ENCODE measurements around the gene MRPL10.

DNA sequence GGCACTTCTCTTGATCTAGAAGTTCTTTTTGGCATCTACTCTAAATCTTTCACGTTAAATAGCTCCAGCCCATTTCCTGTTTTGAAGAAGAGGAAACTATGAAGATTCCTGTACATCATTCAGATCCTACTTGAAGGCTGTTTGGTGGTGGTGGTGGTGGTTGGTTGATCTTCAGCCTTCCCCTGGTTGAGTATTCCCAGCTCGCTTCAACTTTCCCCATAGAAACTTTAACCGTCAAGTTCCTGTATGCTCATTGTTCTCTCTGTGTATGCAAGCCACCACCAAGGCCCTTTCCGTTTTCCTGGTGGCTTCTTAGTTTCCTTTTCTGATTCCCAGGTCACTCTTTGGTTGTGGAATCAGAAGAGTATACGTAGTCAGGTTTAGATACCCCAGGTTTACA is 3.4 kb upstream of the MRPL10 start:
- TF ChIP-seq, protein P1, sequence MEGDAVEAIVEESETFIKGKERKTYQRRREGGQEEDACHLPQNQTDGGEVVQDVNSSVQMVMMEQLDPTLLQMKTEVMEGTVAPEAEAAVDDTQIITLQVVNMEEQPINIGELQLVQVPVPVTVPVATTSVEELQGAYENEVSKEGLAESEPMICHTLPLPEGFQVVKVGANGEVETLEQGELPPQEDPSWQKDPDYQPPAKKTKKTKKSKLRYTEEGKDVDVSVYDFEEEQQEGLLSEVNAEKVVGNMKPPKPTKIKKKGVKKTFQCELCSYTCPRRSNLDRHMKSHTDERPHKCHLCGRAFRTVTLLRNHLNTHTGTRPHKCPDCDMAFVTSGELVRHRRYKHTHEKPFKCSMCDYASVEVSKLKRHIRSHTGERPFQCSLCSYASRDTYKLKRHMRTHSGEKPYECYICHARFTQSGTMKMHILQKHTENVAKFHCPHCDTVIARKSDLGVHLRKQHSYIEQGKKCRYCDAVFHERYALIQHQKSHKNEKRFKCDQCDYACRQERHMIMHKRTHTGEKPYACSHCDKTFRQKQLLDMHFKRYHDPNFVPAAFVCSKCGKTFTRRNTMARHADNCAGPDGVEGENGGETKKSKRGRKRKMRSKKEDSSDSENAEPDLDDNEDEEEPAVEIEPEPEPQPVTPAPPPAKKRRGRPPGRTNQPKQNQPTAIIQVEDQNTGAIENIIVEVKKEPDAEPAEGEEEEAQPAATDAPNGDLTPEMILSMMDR (IDR thresholded peaks at IDR 0.05), result no peak
- TF ChIP-seq POLR2A (IDR thresholded peaks at IDR 0.05), result no peak

Measured in tibial nerve (tissue), 3 donors.